GM08714 (cell line): ENCODE results near the gene HADHA.

Source experiments
- H3K4me3 ChIP-seq: fragments of 200-500 bp; sonication (Bioruptor generic); 2 replicates; pipeline ENCODE4 v1.5.1; 2014; ENCODE audit warnings: mild to moderate bottlenecking, low read length, inconsistent platforms
- ZNF274 ChIP-seq: IDR thresholded peaks from 2 replicates; pipeline ENCODE4 v1.6.1; 2012; ENCODE audit warnings: mild to moderate bottlenecking, low read depth, low read length

The HADHA gene

GRCh38 chr2:26191316-26192159 lies 52.9 kb downstream of the HADHA start:
- TF ChIP-seq ZNF274, result no peak
- H3K4me3 ChIP-seq, result no peak overlapping the region

GRCh38 chr2:26190369-26190768 lies 54.1 kb downstream of the HADHA start:
- H3K4me3 ChIP-seq, result no peak overlapping the region
- TF ChIP-seq ZNF274, result no peak

- H3K4me3 ChIP-seq, result no peak overlapping the region
- no peak for TF ChIP-seq ZNF274
Measured at GRCh38 chr2:26189751-26190150, 54.7 kb downstream of the HADHA start.

GRCh38 chr2:26189123-26189522 lies 55.3 kb downstream of the HADHA start:
- no peak for TF ChIP-seq ZNF274

GRCh38 chr2:26187537-26188104 lies 56.8 kb downstream of the HADHA start:
- H3K4me3 ChIP-seq, result no peak overlapping the region
- TF ChIP-seq ZNF274, result no peak

More at GRCh38 chr2:26189123-26189522, 55.3 kb downstream of the HADHA start:
- H3K4me3 ChIP-seq, result no peak overlapping the region

- no peak for TF ChIP-seq ZNF274
- no peak overlapping the region for H3K4me3 ChIP-seq
Measured at GRCh38 chr2:26187114-26187513, 57.3 kb downstream of the HADHA start.

- no peak for TF ChIP-seq ZNF274
- H3K4me3 ChIP-seq, result no peak overlapping the region
Measured at GRCh38 chr2:26185954-26186770, 58.3 kb downstream of the HADHA start.

GRCh38 chr2:26185304-26185928 lies 59.0 kb downstream of the HADHA start:
- no peak for TF ChIP-seq ZNF274
- H3K4me3 ChIP-seq, result peak overlapping the region; percentile 43; the same call in 1 of the 2 replicates

- no peak for TF ChIP-seq ZNF274
- peak overlapping the region; percentile 43; the same call in 1 of the 2 replicates for H3K4me3 ChIP-seq
Measured at GRCh38 chr2:26184555-26185303, 59.7 kb downstream of the HADHA start.

GRCh38 chr2:26184121-26184520 lies 60.3 kb downstream of the HADHA start:
- H3K4me3 ChIP-seq, result no peak overlapping the region; the same call in 1 of the 2 replicates
- TF ChIP-seq ZNF274, result no peak

- H3K4me3 ChIP-seq, result no peak overlapping the region
- TF ChIP-seq ZNF274, result no peak
Measured at GRCh38 chr2:26182887-26183630, 61.4 kb downstream of the HADHA start.

GRCh38 chr2:26182441-26182840 lies 62.0 kb downstream of the HADHA start:
- no peak for TF ChIP-seq ZNF274

GRCh38 chr2:26179446-26179913 lies 65.0 kb downstream of the HADHA start:
- no peak overlapping the region for H3K4me3 ChIP-seq

More at GRCh38 chr2:26182441-26182840, 62.0 kb downstream of the HADHA start:
- no peak overlapping the region for H3K4me3 ChIP-seq

More at GRCh38 chr2:26179446-26179913, 65.0 kb downstream of the HADHA start:
- no peak for TF ChIP-seq ZNF274
